A549 (cell line): ENCODE measurements around the gene SST. TPM values are rescaled to one million over a fixed set of nuclear protein-coding genes. Genes with fewer than 3 reads are reported as not detected.
"Not testable (repeated sequence)": the region's sequence is repeated elsewhere in the genome, so short reads cannot be mapped to it uniquely, and the experiment has no call there.

Experiments
- ATAC-seq, 2 experiments: fragments of 200-7000 bp in 1 of 2; fragments of >200 bp in 1 of 2; cut with Nextera tagmentation in 1 of 2; cut with Tn5 transposase in 1 of 2; 3 replicates each; pipeline versions ENCODE4 v1.8.0 to v1.9.1; 2018 to 2020; ENCODE audit warnings: mild to moderate bottlenecking in 1 of 2, moderate library complexity in 1 of 2
- CTCF ChIA-PET: fragments of 300-600 bp; sonication (Branson Sonifier 250); formaldehyde crosslinking; extraction: SDS; loops from one replicate; lab custom pipeline; 2021; ENCODE audit warnings: antibody characterized with exemption, inconsistent platforms; lab: Yijun Ruan, JAX
- POLR2A ChIA-PET: fragments of 350-600 bp; formaldehyde crosslinking; extraction: SDS; loops from one replicate; lab custom pipeline; 2021; ENCODE audit warnings: antibody characterized with exemption, inconsistent platforms; lab: Yijun Ruan, JAX
- DNase-seq, 2 experiments: peaks; one replicate each; pipeline versions ENCODE4 v3.0.0 to v3.0.0-alpha.2; 2011 to 2016; ENCODE audit warnings: low read depth in 1 of 2, low spot score in 1 of 2
- FAIRE-seq: peaks from 2 replicates; lab custom pipeline; 2011; peaks lifted over from hg19 to GRCh38; lab: Jason Lieb, UNC
- H3K27ac ChIP-seq, 2 experiments: fragments of >200 bp; sonication (Bioruptor Twin); formaldehyde crosslinking; 3 replicates each; pipeline ENCODE4 v1.5.1; 2016 to 2017
- H3K4me1 ChIP-seq: fragments of >200 bp; sonication (Bioruptor Twin); formaldehyde crosslinking; 3 replicates; pipeline ENCODE4 v1.6.1; 2016
- H3K4me2 ChIP-seq: fragments of >200 bp; sonication (Bioruptor Twin); formaldehyde crosslinking; 3 replicates; pipeline ENCODE4 v1.6.1; 2016
- H3K4me3 ChIP-seq: fragments of >200 bp; sonication (Bioruptor Twin); formaldehyde crosslinking; 3 replicates; pipeline ENCODE4 v1.5.1; 2016
- H3K9me3 ChIP-seq: fragments of >200 bp; sonication (Bioruptor Twin); formaldehyde crosslinking; 3 replicates; pipeline ENCODE4 v1.6.1; 2016
- CBX2 ChIP-seq: fragments of 200-600 bp; sonication (generic); IDR thresholded peaks from 2 replicates; pipeline ENCODE4 v1.6.1; 2016; ENCODE audit warnings: low read depth, mild to moderate bottlenecking, borderline replicate concordance
- CEBPB ChIP-seq, 2 experiments: fragments of >200 bp in 1 of 2; sonication (Bioruptor Twin) in 1 of 2; formaldehyde crosslinking in 1 of 2; IDR thresholded peaks; 2 replicates each; pipeline ENCODE4 v1.6.1; 2012 to 2016
- CHD2 ChIP-seq: fragments of 150-350 bp; IDR thresholded peaks from 2 replicates; pipeline ENCODE4 v1.6.1; 2014; ENCODE audit warnings: low read length; ENCODE audit not compliant: partially characterized antibody
- EHMT2 ChIP-seq: fragments of 200-600 bp; sonication (generic); IDR thresholded peaks from 2 replicates; pipeline ENCODE4 v1.6.1; 2016; ENCODE audit warnings: antibody characterized with exemption, low read depth, mild to moderate bottlenecking, moderate library complexity
- ESRRA ChIP-seq: fragments of 150-350 bp; IDR thresholded peaks from 2 replicates; pipeline ENCODE4 v1.6.1; 2014; ENCODE audit warnings: mild to moderate bottlenecking, low read length, borderline replicate concordance
- FOSL2 ChIP-seq, 2 experiments: fragments of 450-650 bp in 1 of 2; fragments of >200 bp in 1 of 2; sonication (Bioruptor Twin) in 1 of 2; formaldehyde crosslinking; IDR thresholded peaks; 2 replicates each; pipeline versions ENCODE4 v1.5.0 to v1.6.1; 2016 to 2020; ENCODE audit warnings: mild to moderate bottlenecking in 1 of 2, moderate library complexity in 1 of 2
- GATA3 ChIP-seq: IDR thresholded peaks from 2 replicates; pipeline ENCODE4 v1.6.1; 2012; ENCODE audit warnings: borderline replicate concordance
- HDAC2 ChIP-seq: fragments of 200-600 bp; sonication (generic); IDR thresholded peaks from 2 replicates; pipeline ENCODE4 v1.6.1; 2016
- HOXA7 ChIP-seq: fragments of 250-450 bp; sonication (Bioruptor Pico); IDR thresholded peaks from 2 replicates; pipeline ENCODE4 v1.5.0; 2020; ENCODE audit warnings: mild to moderate bottlenecking, moderate library complexity
- HOXB13 ChIP-seq: fragments of 250-450 bp; sonication (Bioruptor Pico); IDR thresholded peaks from 2 replicates; pipeline ENCODE4 v1.5.0; 2020; ENCODE audit warnings: low read depth, mild to moderate bottlenecking, moderate library complexity
- HOXB5 ChIP-seq: fragments of 250-450 bp; sonication (Bioruptor Pico); IDR thresholded peaks from 2 replicates; pipeline ENCODE4 v1.5.0; 2020; ENCODE audit warnings: mild to moderate bottlenecking, moderate library complexity
- JUNB ChIP-seq: fragments of >200 bp; sonication (Bioruptor Twin); formaldehyde crosslinking; IDR thresholded peaks from 2 replicates; pipeline ENCODE4 v1.6.1; 2016
- MAFK ChIP-seq: fragments of 450-650 bp; IDR thresholded peaks from 2 replicates; pipeline ENCODE4 v1.6.1; 2014; ENCODE audit not compliant: partially characterized antibody
- MYC ChIP-seq: IDR thresholded peaks from 2 replicates; pipeline ENCODE4 v1.6.1; 2012; ENCODE audit warnings: mild to moderate bottlenecking, inconsistent platforms, low read length, improper control_type of control experiment, borderline replicate concordance
- NFE2L2 ChIP-seq: fragments of 150-350 bp; conservative IDR thresholded peaks from 2 replicates; pipeline ENCODE4 v1.6.1; 2014; ENCODE audit warnings: low read length
- NPAS2 ChIP-seq: fragments of 250-450 bp; sonication (Bioruptor Pico); IDR thresholded peaks from 2 replicates; pipeline ENCODE4 v1.8.0; 2022; ENCODE audit warnings: mild to moderate bottlenecking, moderate library complexity, borderline replicate concordance
- RAD21 ChIP-seq, 2 experiments: fragments of >200 bp in 1 of 2; sonication (Bioruptor Twin) in 1 of 2; formaldehyde crosslinking in 1 of 2; IDR thresholded peaks in 1 of 2; conservative IDR thresholded peaks in 1 of 2; 2 replicates in 1 of 2; 3 replicates in 1 of 2; pipeline ENCODE4 v1.6.1; 2012 to 2018; ENCODE audit warnings: inconsistent platforms in 1 of 2
- RCOR1 ChIP-seq: fragments of 150-350 bp; IDR thresholded peaks from 2 replicates; pipeline ENCODE4 v1.6.1; 2014; ENCODE audit warnings: antibody characterized with exemption, low read length, low read depth
- RFX5 ChIP-seq: fragments of 450-650 bp; IDR thresholded peaks from 2 replicates; pipeline ENCODE4 v1.7.1; 2014; ENCODE audit warnings: antibody characterized with exemption, mild to moderate bottlenecking, moderate library complexity
- SMC3 ChIP-seq: fragments of >200 bp; sonication (Bioruptor Twin); formaldehyde crosslinking; IDR thresholded peaks from 3 replicates; pipeline ENCODE4 v1.6.1; 2018; ENCODE audit warnings: inconsistent platforms
- SREBF2 ChIP-seq: fragments of 450-650 bp; IDR thresholded peaks from 2 replicates; pipeline ENCODE4 v1.6.1; 2014; ENCODE audit warnings: mild to moderate bottlenecking, moderate library complexity
- ZFP36 ChIP-seq: fragments of 450-650 bp; IDR thresholded peaks from 2 replicates; pipeline ENCODE4 v1.6.1; 2014; ENCODE audit warnings: borderline replicate concordance; ENCODE audit not compliant: partially characterized antibody
- ZNF302 ChIP-seq: fragments of 250-450 bp; sonication (Bioruptor Pico); IDR thresholded peaks from 2 replicates; pipeline ENCODE4 v1.9.0; 2021; ENCODE audit warnings: inconsistent platforms, mild to moderate bottlenecking, moderate library complexity
- WGBS: methylation state at CpG from one replicate; pipeline ENCODE4 v1.1.6; 2017; ENCODE audit errors: missing lambda C conversion rate; 5-methylcytosine and 5-hydroxymethylcytosine counted together
- polyA plus RNA-seq, 4 experiments: library from polyadenylated mRNA; depleted of rRNA in 3 of 4; stranded (reverse); fragments of >200 nt; fragmentation: RNase III in 1 of 4; extraction: RNeasy Plus Mini Kit Qiagen cat#74134 plus additional on column Dnase treatment in 1 of 4; gene quantifications; 2 replicates in 3 of 4; 3 replicates in 1 of 4; pipeline ENCODE4 v1.2.3, GENCODE V29; 2011 to 2017
- TF ChIP-seq, protein P1 (sequence below): IDR thresholded peaks from 2 replicates; pipeline ENCODE4 v1.6.1; 2012
- TF ChIP-seq, protein P2 (sequence below): fragments of >200 bp; sonication (Bioruptor Twin); formaldehyde crosslinking; IDR thresholded peaks from 3 replicates; pipeline ENCODE4 v1.5.1; 2016
- TF ChIP-seq, protein P3 (sequence below): fragments of >200 bp; sonication (Bioruptor Twin); formaldehyde crosslinking; IDR thresholded peaks from 3 replicates; pipeline ENCODE4 v1.6.1; 2016

Gene SST
- polyA plus RNA-seq, 2 of the 4 experiments (the other 2 are of a cell fraction): not detected

DNA sequence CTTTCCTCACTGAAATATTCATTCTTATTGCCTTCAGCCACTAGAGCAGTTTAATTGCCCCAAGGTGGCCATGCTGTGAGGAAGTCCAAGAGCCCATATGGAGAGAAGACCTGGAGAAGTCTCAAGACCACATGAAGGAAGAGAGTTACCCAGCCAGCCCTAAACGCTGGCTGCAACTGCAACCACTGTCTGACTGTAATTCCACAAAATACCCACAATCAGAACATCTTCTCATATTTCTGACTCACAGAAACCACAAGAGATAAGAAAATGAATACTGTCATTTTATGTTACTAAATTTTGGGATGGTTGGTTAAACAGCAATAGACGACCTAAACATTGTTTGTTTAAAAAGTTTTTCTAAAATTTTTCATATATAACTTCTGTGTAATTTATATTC, 14.7 kb upstream of the SST start (continued):
- TF ChIP-seq MYC (no peak), HOXB13 (no peak), HOXA7 (CRISPR knock-in tag) (no peak), CBX2 (no peak), GATA3 (no peak), HDAC2 (no peak)

DNA sequence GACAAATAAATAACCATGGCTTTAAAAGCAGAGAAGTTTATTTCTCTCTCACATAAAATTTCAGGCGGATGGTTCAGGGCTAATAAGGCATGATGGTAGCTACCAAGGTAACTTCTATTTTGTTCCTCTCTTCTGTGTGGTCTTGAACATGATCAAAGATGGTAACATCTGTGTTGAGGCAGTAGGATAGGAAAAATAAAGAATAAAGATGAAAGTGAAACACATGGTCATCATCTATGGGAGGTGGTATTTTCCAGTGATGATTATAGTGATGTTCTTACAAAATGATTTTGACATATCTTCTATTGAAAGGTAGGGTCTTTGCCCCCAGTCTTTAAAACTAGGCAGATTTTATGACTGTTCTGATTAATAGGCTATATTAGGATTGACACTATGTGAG, 14.2 kb upstream of the SST start:
- Histone ChIP-seq H3K27ac (no peak overlapping the region), H3K4me1 (no peaks in the 10 kb centered on the region), H3K4me2 (no peak overlapping the region), H3K9me3 (no peaks in the 10 kb centered on the region), H3K4me3 (no peak overlapping the region)
- ATAC-seq (no peak), DNase-seq (no peak), FAIRE-seq (no peak)
- WGBS: 64% methylated on average over 1 of the region's 1 CpG
- ChIA-PET POLR2A (no interaction called here), CTCF (interaction anchor here (1.3 to 22.2 kb wide), 3 partner anchors 30 to 465 kb away, joined by 4 to 564 read pairs (median 195); no protein-coding TSS in a partner anchor)
- no peak for TF ChIP-seq HOXB5 (CRISPR knock-in tag)
- TF ChIP-seq ZNF302 (CRISPR knock-in tag): no peak
- no peak for TF ChIP-seq NFE2L2
- no peak for TF ChIP-seq ZFP36
- no peak for TF ChIP-seq RAD21 (conservative IDR thresholded peaks at IDR 0.05 in 1 of 2, IDR thresholded peaks at IDR 0.05 in 1 of 2)
- TF ChIP-seq RFX5: no peak
- no peak for TF ChIP-seq FOSL2 (IDR thresholded peaks at IDR 0.05)
- no peak for TF ChIP-seq FOSL2 (CRISPR knock-in tag; IDR thresholded peaks at IDR 0.05)
- no peak for TF ChIP-seq SMC3
- no peak for TF ChIP-seq HOXB13
- TF ChIP-seq NPAS2: no peak
- no peak for TF ChIP-seq EHMT2
- TF ChIP-seq SREBF2: no peak
- no peak for TF ChIP-seq HOXA7 (CRISPR knock-in tag)

DNA sequence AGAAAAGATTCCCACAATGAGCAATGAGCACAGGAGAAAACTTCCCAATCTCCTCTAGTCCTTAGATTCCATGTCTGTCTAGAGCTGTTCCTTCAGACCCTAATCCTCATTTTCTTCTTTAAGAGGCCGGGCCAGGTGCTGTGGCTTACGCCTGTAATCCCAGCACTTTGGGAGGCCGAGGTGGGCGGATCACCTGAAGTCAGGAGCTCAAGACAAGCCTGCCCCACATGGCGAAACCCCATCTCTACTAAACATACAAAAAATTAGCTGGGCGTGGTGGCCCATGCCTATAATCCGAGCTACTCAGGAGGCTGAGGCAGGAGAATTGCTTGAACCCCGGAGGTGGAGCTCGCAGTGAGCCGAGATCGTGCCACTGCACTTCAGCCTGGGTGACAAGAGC, 11.6 kb upstream of the SST start:
- 23% methylated on average over 5 of the region's 11 CpGs for WGBS
- H3K9me3 ChIP-seq, ATAC-seq, H3K4me3 ChIP-seq, DNase-seq, H3K27ac ChIP-seq, H3K4me1 ChIP-seq, FAIRE-seq, POLR2A ChIA-PET, H3K4me2 ChIP-seq: not testable (repeated sequence)
- CTCF ChIA-PET: interaction anchor here (0.8 to 22.2 kb wide), 6 partner anchors 13 to 833 kb away, joined by 3 to 564 read pairs (median 8); no protein-coding TSS in a partner anchor

DNA sequence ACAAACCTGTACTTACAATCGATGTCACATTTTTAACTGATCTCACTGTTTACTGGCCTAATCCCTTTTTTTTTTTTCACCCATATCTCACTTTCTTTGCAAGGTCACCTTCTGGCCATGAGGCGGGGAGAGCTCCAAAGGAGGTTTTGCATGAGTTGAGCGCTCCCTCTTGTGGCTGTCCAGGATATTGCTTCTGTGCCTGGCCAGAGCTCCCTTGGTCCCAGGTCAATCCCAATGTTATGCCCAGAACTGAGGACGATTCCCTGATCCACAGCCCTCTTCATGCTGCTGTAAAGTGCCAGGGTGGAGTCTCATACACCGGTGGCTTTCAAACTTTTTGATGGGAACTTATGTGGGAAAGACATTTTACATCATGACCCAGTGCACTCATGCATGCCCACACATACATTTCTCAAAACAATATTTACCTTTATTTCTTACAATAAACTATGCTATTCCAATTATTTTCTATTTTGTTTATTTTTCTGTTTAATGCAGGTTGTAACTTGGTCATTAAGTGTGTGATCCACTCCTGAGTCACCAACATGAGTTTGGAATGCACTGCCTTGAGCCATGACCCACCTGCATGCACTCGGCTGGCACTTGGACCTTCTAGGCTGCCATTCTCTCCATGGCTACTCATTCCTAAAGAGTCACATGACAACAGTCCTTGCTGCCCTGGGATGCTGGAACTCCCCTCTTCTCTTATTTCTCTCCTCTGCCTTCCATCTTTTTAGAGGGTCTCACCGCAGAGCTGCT, 9.6 kb upstream of the SST start:
- DNase-seq: peak; percentile 41 to 66
- CTCF ChIA-PET: interaction anchor here (0.6 to 22.2 kb wide), 66 partner anchors 9 to 1276 kb away, joined by 3 to 564 read pairs (median 4); partner anchors contain the start of genes RPL39L and SST
- Histone ChIP-seq H3K9me3 (no peaks in the 10 kb centered on the region), H3K4me2 (peak overlapping the region; percentile 19; the same call in 2 of the 3 replicates), H3K4me3 (no peak overlapping the region), H3K27ac (no peak overlapping the region), H3K4me1 (no peaks in the 10 kb centered on the region)
- 15% methylated on average over 7 of the region's 7 CpGs for WGBS
- TF ChIP-seq CEBPB (IDR thresholded peaks at IDR 0.05): no peak
- TF ChIP-seq, protein P1, sequence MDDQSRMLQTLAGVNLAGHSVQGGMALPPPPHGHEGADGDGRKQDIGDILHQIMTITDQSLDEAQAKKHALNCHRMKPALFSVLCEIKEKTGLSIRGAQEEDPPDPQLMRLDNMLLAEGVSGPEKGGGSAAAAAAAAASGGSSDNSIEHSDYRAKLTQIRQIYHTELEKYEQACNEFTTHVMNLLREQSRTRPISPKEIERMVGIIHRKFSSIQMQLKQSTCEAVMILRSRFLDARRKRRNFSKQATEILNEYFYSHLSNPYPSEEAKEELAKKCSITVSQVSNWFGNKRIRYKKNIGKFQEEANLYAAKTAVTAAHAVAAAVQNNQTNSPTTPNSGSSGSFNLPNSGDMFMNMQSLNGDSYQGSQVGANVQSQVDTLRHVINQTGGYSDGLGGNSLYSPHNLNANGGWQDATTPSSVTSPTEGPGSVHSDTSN: no peak
- TF ChIP-seq CHD2: no peak
- peak; percentile 84 for TF ChIP-seq SMC3
- TF ChIP-seq, protein P2, sequence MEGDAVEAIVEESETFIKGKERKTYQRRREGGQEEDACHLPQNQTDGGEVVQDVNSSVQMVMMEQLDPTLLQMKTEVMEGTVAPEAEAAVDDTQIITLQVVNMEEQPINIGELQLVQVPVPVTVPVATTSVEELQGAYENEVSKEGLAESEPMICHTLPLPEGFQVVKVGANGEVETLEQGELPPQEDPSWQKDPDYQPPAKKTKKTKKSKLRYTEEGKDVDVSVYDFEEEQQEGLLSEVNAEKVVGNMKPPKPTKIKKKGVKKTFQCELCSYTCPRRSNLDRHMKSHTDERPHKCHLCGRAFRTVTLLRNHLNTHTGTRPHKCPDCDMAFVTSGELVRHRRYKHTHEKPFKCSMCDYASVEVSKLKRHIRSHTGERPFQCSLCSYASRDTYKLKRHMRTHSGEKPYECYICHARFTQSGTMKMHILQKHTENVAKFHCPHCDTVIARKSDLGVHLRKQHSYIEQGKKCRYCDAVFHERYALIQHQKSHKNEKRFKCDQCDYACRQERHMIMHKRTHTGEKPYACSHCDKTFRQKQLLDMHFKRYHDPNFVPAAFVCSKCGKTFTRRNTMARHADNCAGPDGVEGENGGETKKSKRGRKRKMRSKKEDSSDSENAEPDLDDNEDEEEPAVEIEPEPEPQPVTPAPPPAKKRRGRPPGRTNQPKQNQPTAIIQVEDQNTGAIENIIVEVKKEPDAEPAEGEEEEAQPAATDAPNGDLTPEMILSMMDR: peak; percentile 75
- TF ChIP-seq RCOR1: no peak
- no peak for TF ChIP-seq CBX2
- TF ChIP-seq JUNB: no peak
- no peak for TF ChIP-seq ESRRA
- TF ChIP-seq RAD21 (conservative IDR thresholded peaks at IDR 0.05 in 1 of 2, IDR thresholded peaks at IDR 0.05 in 1 of 2): peak; percentile 79 to 89
- TF ChIP-seq, protein P3, sequence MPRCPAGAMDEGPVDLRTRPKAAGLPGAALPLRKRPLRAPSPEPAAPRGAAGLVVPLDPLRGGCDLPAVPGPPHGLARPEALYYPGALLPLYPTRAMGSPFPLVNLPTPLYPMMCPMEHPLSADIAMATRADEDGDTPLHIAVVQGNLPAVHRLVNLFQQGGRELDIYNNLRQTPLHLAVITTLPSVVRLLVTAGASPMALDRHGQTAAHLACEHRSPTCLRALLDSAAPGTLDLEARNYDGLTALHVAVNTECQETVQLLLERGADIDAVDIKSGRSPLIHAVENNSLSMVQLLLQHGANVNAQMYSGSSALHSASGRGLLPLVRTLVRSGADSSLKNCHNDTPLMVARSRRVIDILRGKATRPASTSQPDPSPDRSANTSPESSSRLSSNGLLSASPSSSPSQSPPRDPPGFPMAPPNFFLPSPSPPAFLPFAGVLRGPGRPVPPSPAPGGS: no peak
- no peak for TF ChIP-seq MAFK
- ATAC-seq: peak; percentile 94 to 97
- no peak for FAIRE-seq
- POLR2A ChIA-PET: no interaction called here
